Ishikawa (cell line): ENCODE results near the gene TBCEL.

ENCODE experiments used
- CEBPB ChIP-seq: IDR thresholded peaks from 2 replicates; pipeline ENCODE4 v1.6.1; 2012
- CREB1 ChIP-seq: IDR thresholded peaks from 2 replicates; pipeline ENCODE4 v1.6.1; 2012; ENCODE audit warnings: low read depth
- EGR1 ChIP-seq: IDR thresholded peaks from 2 replicates; pipeline ENCODE4 v1.6.1; 2012
- EP300 ChIP-seq: IDR thresholded peaks from 2 replicates; pipeline ENCODE4 v1.6.1; 2012; ENCODE audit warnings: borderline replicate concordance
- FOXM1 ChIP-seq: IDR thresholded peaks from 2 replicates; pipeline ENCODE4 v1.6.1; 2012; ENCODE audit warnings: low read depth, borderline replicate concordance
- MAX ChIP-seq: IDR thresholded peaks from 2 replicates; pipeline ENCODE4 v1.6.1; 2012
- NFIC ChIP-seq: IDR thresholded peaks from 2 replicates; pipeline ENCODE4 v1.6.1; 2012
- RAD21 ChIP-seq: IDR thresholded peaks from 2 replicates; pipeline ENCODE4 v1.6.1; 2012; ENCODE audit warnings: low read depth
- REST ChIP-seq: IDR thresholded peaks from 2 replicates; pipeline ENCODE4 v1.6.1; 2012; ENCODE audit warnings: low read depth, mild to moderate bottlenecking
- TAF1 ChIP-seq: IDR thresholded peaks from 2 replicates; pipeline ENCODE4 v1.6.1; 2012; ENCODE audit warnings: low read depth, mild to moderate bottlenecking
- TCF12 ChIP-seq: IDR thresholded peaks from 2 replicates; pipeline ENCODE4 v1.6.1; 2012; ENCODE audit warnings: low read depth
- TEAD4 ChIP-seq: IDR thresholded peaks from 2 replicates; pipeline ENCODE4 v1.6.1; 2012
- USF1 ChIP-seq: IDR thresholded peaks from 2 replicates; pipeline ENCODE4 v1.6.1; 2012
- YY1 ChIP-seq: IDR thresholded peaks from 2 replicates; pipeline ENCODE4 v1.6.1; 2012; ENCODE audit warnings: low read depth
- ZBTB7A ChIP-seq: IDR thresholded peaks from 2 replicates; pipeline ENCODE4 v1.6.1; 2012; ENCODE audit warnings: low read depth

The TBCEL gene

GRCh38 chr11:121105063-121105480 lies 81.2 kb downstream of the TBCEL start:
- TF ChIP-seq USF1 (no peak), FOXM1 (no peak)

GRCh38 chr11:121105481-121106195 lies 81.7 kb downstream of the TBCEL start:
- no peak for TF ChIP-seq EGR1
- TF ChIP-seq NFIC = no peak
- TF ChIP-seq MAX = no peak
- no peak for TF ChIP-seq USF1
- TF ChIP-seq ZBTB7A = no peak
- no peak for TF ChIP-seq CEBPB
- TF ChIP-seq TCF12 = no peak
- TF ChIP-seq FOXM1 = no peak
- no peak for TF ChIP-seq TEAD4
- no peak for TF ChIP-seq REST
- TF ChIP-seq EP300 = no peak
- TF ChIP-seq RAD21 = no peak
- no peak for TF ChIP-seq YY1
- no peak for TF ChIP-seq TAF1
- no peak for TF ChIP-seq CREB1

GRCh38 chr11:121106812-121107211 lies 82.9 kb downstream of the TBCEL start:
- TF ChIP-seq ZBTB7A = no peak
- TF ChIP-seq USF1 = no peak
- no peak for TF ChIP-seq TCF12
- no peak for TF ChIP-seq TEAD4
- no peak for TF ChIP-seq CREB1
- TF ChIP-seq YY1 = no peak
- TF ChIP-seq FOXM1 = no peak
- no peak for TF ChIP-seq CEBPB
- no peak for TF ChIP-seq EGR1

- no peak for TF ChIP-seq RAD21
- TF ChIP-seq NFIC = no peak
- TF ChIP-seq MAX = no peak
- no peak for TF ChIP-seq FOXM1
- TF ChIP-seq ZBTB7A = no peak
- no peak for TF ChIP-seq EGR1
- TF ChIP-seq EP300 = no peak
- TF ChIP-seq USF1 = no peak
- TF ChIP-seq TAF1 = no peak
- no peak for TF ChIP-seq CREB1
- no peak for TF ChIP-seq TCF12
- TF ChIP-seq REST = no peak
These were observed 84.5 kb downstream of the TBCEL start for GRCh38 chr11:121108413-121108812.

- TF ChIP-seq TEAD4 = no peak
- TF ChIP-seq CEBPB = no peak
- TF ChIP-seq USF1 = no peak
- no peak for TF ChIP-seq TCF12
- TF ChIP-seq YY1 = no peak
- TF ChIP-seq TAF1 = no peak
- no peak for TF ChIP-seq ZBTB7A
- no peak for TF ChIP-seq FOXM1
- no peak for TF ChIP-seq REST
These were observed 85.6 kb downstream of the TBCEL start for GRCh38 chr11:121109471-121109870.
